HG03159 (cell line): Measurements from ENCODE around the gene TMEM200B.
"Not testable (repeated sequence)": the region's sequence is repeated elsewhere in the genome, so short reads cannot be mapped to it uniquely, and the experiment has no call there.

Experiments used
- ATAC-seq: cut with Tn5 transposase; IDR thresholded peaks from one replicate; pipeline ENCODE4 v1.9.1; 2021; ENCODE audit warnings: mild to moderate bottlenecking, moderate library complexity; ENCODE audit not compliant: unreplicated experiment

Gene TMEM200B

GRCh38 chr1:29113413-29114117 is 10.1 kb downstream of the TMEM200B start:
- no peak for ATAC-seq

GRCh38 chr1:29112705-29113412 is 10.8 kb downstream of the TMEM200B start:
- ATAC-seq = no peak

GRCh38 chr1:29108041-29108440 is 15.7 kb downstream of the TMEM200B start:
- ATAC-seq = not testable (repeated sequence)

GRCh38 chr1:29105822-29106221 is 17.9 kb downstream of the TMEM200B start:
- no peak for ATAC-seq

GRCh38 chr1:29100487-29100886 is 23.2 kb downstream of the TMEM200B start:
- ATAC-seq = no peak

- no peak for ATAC-seq
Measured at GRCh38 chr1:29099286-29099685, 24.4 kb downstream of the TMEM200B start.

GRCh38 chr1:29096231-29096886 is 27.3 kb downstream of the TMEM200B start:
- no peak for ATAC-seq

GRCh38 chr1:29094954-29095353 is 28.7 kb downstream of the TMEM200B start:
- no peak for ATAC-seq

GRCh38 chr1:29094433-29094832 is 29.3 kb downstream of the TMEM200B start:
- ATAC-seq = no peak

- ATAC-seq = not testable (repeated sequence)
Measured at GRCh38 chr1:29092704-29093103, 31.0 kb downstream of the TMEM200B start.

- no peak for ATAC-seq
Measured at GRCh38 chr1:29090937-29091618, 32.6 kb downstream of the TMEM200B start.

- no peak for ATAC-seq
Measured at GRCh38 chr1:29084196-29084521, 39.5 kb downstream of the TMEM200B start.

- ATAC-seq = no peak
Measured at GRCh38 chr1:29083317-29084195, 40.1 kb downstream of the TMEM200B start.

- no peak for ATAC-seq
Measured at GRCh38 chr1:29082519-29082918, 41.2 kb downstream of the TMEM200B start.

- ATAC-seq = no peak
Measured at GRCh38 chr1:29081201-29081600, 42.5 kb downstream of the TMEM200B start.

- not testable (repeated sequence) for ATAC-seq
Measured at GRCh38 chr1:29079916-29080629, 43.6 kb downstream of the TMEM200B start.

- no peak for ATAC-seq
Measured at GRCh38 chr1:29077155-29077554, 46.5 kb downstream of the TMEM200B start.
